Activated T-helper 17 cell treated with anti-CD3 and anti-CD28 coated beads, Interleukin-2, amount 50 U/mL, for 72 hours (primary cell): ENCODE results near the gene TRIM21. TPM values are rescaled to one million over a fixed set of nuclear protein-coding genes. Genes with fewer than 3 reads are reported as not detected.
"Not testable (repeated sequence)": the region's sequence is repeated elsewhere in the genome, so short reads cannot be mapped to it uniquely, and the experiment has no call there.

ENCODE experiments used
- ATAC-seq: fragments of 150-1000 bp; cut with Tn5 transposase; replicated peaks from 2 replicates; pipeline ENCODE4 v1.10.0; 2021; ENCODE audit warnings: mild to moderate bottlenecking, moderate library complexity
- H3K27ac Mint-ChIP-seq: one replicate; pipeline ENCODE4 v1.8.0; 2022; ENCODE audit warnings: mixed read lengths
- H3K27me3 Mint-ChIP-seq: one replicate; pipeline ENCODE4 v1.8.0; 2022; ENCODE audit warnings: mixed read lengths
- H3K36me3 Mint-ChIP-seq: one replicate; pipeline ENCODE4 v1.8.0; 2022; ENCODE audit warnings: low read depth, mild to moderate bottlenecking, mixed read lengths
- H3K4me1 Mint-ChIP-seq: one replicate; pipeline ENCODE4 v1.8.0; 2022; ENCODE audit warnings: mixed read lengths
- H3K4me3 Mint-ChIP-seq: one replicate; pipeline ENCODE4 v1.8.0; 2022; ENCODE audit warnings: mild to moderate bottlenecking, mixed read lengths
- H3K9me3 Mint-ChIP-seq: one replicate; pipeline ENCODE4 v1.8.0; 2022; ENCODE audit warnings: mixed read lengths
- total RNA-seq, 2 donors: library from RNA; stranded (reverse); gene quantifications; one replicate each; pipeline ENCODE4 v1.2.3, GENCODE V29; 2022

The TRIM21 gene
- total RNA-seq, 2 donors from 2014 or later = 26.5 to 36.0 TPM

- no peaks in the 10 kb centered on the region for H3K27me3 Mint-ChIP-seq
- no peaks in the 10 kb centered on the region for H3K36me3 Mint-ChIP-seq
- no peaks in the 10 kb centered on the region for H3K4me1 Mint-ChIP-seq
- H3K27ac Mint-ChIP-seq = no peak within 1 kb of the TSS
- no peak for ATAC-seq
- H3K4me3 Mint-ChIP-seq = no peak within 1 kb of the TSS
- H3K9me3 Mint-ChIP-seq = no peaks in the 10 kb centered on the region
Observed at GRCh38 chr11:4368286-4368685, 25.2 kb downstream of the TRIM21 start, which contains the start of gene OR52B4. Gene OR52B4, minus strand, starts transcription at chr11:4368386. Its CDS starts 91 bp downstream, at chr11:4368295.

GRCh38 chr11:4348142-4348541, 45.4 kb downstream of the TRIM21 start:
- H3K27ac Mint-ChIP-seq, H3K9me3 Mint-ChIP-seq, H3K36me3 Mint-ChIP-seq, H3K4me1 Mint-ChIP-seq, ATAC-seq, H3K4me3 Mint-ChIP-seq, H3K27me3 Mint-ChIP-seq: not testable (repeated sequence)

GRCh38 chr11:4345366-4345765, 48.1 kb downstream of the TRIM21 start:
- not testable (repeated sequence) for ATAC-seq, H3K36me3 Mint-ChIP-seq

More at GRCh38 chr11:4345366-4345765, 48.1 kb downstream of the TRIM21 start:
- not testable (repeated sequence) for H3K27ac Mint-ChIP-seq, H3K4me1 Mint-ChIP-seq, H3K4me3 Mint-ChIP-seq, H3K27me3 Mint-ChIP-seq, H3K9me3 Mint-ChIP-seq

Other genes starting within 250 kb of the TRIM21 start
- gene OR52B4, start 25.3 kb downstream of the TRIM21 start, total RNA-seq = not detected
- gene OR52K2, start 55.6 kb upstream of the TRIM21 start, total RNA-seq = not detected
- gene OR52K1, start 88.9 kb upstream of the TRIM21 start, total RNA-seq = under 1 TPM in 1 of 2 donors, not detected in 1; 0.05 TPM
- gene OR52M1, start 151.5 kb upstream of the TRIM21 start, total RNA-seq = not detected
- not detected for gene OR52I2, start 188.0 kb upstream of the TRIM21 start, total RNA-seq
- under 1 TPM in 1 of 2 donors, not detected in 1; 0.13 TPM for gene OR52I1, start 200.3 kb upstream of the TRIM21 start, total RNA-seq
- 1 to 10 TPM; 5.3 to 7.9 TPM for gene TRIM68, start 214.5 kb upstream of the TRIM21 start, total RNA-seq
- gene OR51D1, start 243.8 kb upstream of the TRIM21 start, total RNA-seq = not detected